HepG2 (cell line): ENCODE data around the gene SLC13A5. TPM values are rescaled to one million over a fixed set of nuclear protein-coding genes. Genes with fewer than 3 reads are reported as not detected.

ENCODE experiments used
- FOSL2 ChIP-seq: sonication (generic); formaldehyde crosslinking; IDR thresholded peaks from 2 replicates; pipeline ENCODE4 v1.4.0; 2020; ENCODE audit warnings: missing genetic modification reagents
- IRX3 ChIP-seq: sonication (generic); formaldehyde crosslinking; IDR thresholded peaks from 2 replicates; pipeline ENCODE4 v1.8.1; 2023; ENCODE audit warnings: mild to moderate bottlenecking, low read depth, missing genetic modification reagents, borderline replicate concordance
- JDP2 ChIP-seq: sonication (generic); formaldehyde crosslinking; IDR thresholded peaks from 2 replicates; pipeline ENCODE4 v1.8.1; 2022; ENCODE audit warnings: missing genetic modification reagents, borderline replicate concordance
- KAT2B ChIP-seq: fragments of 150-350 bp; IDR thresholded peaks from 2 replicates; pipeline ENCODE4 v1.6.1; 2014; ENCODE audit warnings: low read depth, low read length, borderline replicate concordance
- NR1H2 ChIP-seq: sonication (generic); formaldehyde crosslinking; IDR thresholded peaks from 2 replicates; pipeline ENCODE4 v1.8.1; 2022; ENCODE audit warnings: low read depth, missing genetic modification reagents, borderline replicate concordance
- POGZ ChIP-seq: sonication (generic); formaldehyde crosslinking; IDR thresholded peaks from 2 replicates; pipeline ENCODE4 v1.4.0; 2020; ENCODE audit warnings: mild to moderate bottlenecking, missing genetic modification reagents
- RELA ChIP-seq: sonication (generic); formaldehyde crosslinking; IDR thresholded peaks from 2 replicates; pipeline ENCODE4 v1.4.0; 2020; ENCODE audit warnings: missing genetic modification reagents
- SATB2 ChIP-seq: sonication (generic); formaldehyde crosslinking; IDR thresholded peaks from 2 replicates; pipeline ENCODE4 v1.5.0; 2020; ENCODE audit warnings: missing genetic modification reagents
- TBL1XR1 ChIP-seq: fragments of 150-350 bp; IDR thresholded peaks from 2 replicates; pipeline ENCODE4 v1.6.1; 2014; ENCODE audit warnings: borderline replicate concordance, low read length; ENCODE audit not compliant: partially characterized antibody
- YEATS4 ChIP-seq: sonication (generic); formaldehyde crosslinking; IDR thresholded peaks from 2 replicates; pipeline ENCODE4 v1.4.0; 2020; ENCODE audit warnings: missing genetic modification reagents, borderline replicate concordance
- ZNF430 ChIP-seq: sonication (generic); formaldehyde crosslinking; IDR thresholded peaks from 2 replicates; pipeline ENCODE4 v1.9.0; 2021; ENCODE audit warnings: mild to moderate bottlenecking, missing genetic modification reagents
- ZNF556 ChIP-seq: sonication (generic); formaldehyde crosslinking; IDR thresholded peaks from 2 replicates; pipeline ENCODE4 v1.4.0; 2020; ENCODE audit warnings: mild to moderate bottlenecking, missing genetic modification reagents, borderline replicate concordance
- ZNF670 ChIP-seq: sonication (generic); formaldehyde crosslinking; IDR thresholded peaks from 2 replicates; pipeline ENCODE4 v1.8.0; 2022; ENCODE audit warnings: mild to moderate bottlenecking, missing genetic modification reagents, borderline replicate concordance
- ZNF788 ChIP-seq: sonication (generic); formaldehyde crosslinking; IDR thresholded peaks from 2 replicates; pipeline ENCODE4 v1.5.0; 2020; ENCODE audit warnings: mild to moderate bottlenecking, missing genetic modification reagents, borderline replicate concordance
- polyA plus RNA-seq, 8 experiments: library from polyadenylated mRNA; depleted of rRNA in 3 of 8; stranded (reverse) in 7 of 8; unstranded in 1 of 8; fragments of >200 nt; fragmentation: Illumina TruSeq in 4 of 8; extraction: Trizol in 4 of 8; gene quantifications; 2 replicates each; pipeline versions ENCODE4 v1.2.1 to v1.2.3, GENCODE V29; 2011 to 2016; ENCODE audit warnings: low read depth in 4 of 8, missing spikeins in 1 of 8, mixed read lengths in 1 of 8; ENCODE audit not compliant: insufficient read depth in 1 of 8
- total RNA-seq, 5 experiments: library from RNA; depleted of rRNA; stranded (reverse); fragments of >200 nt; fragmentation: Illumina TruSeq; extraction: Trizol; gene quantifications; 2 replicates each; pipeline ENCODE4 v1.2.3, GENCODE V29; 2016; ENCODE audit warnings: low read depth in 1 of 5
- TF ChIP-seq, protein P1 (sequence below): IDR thresholded peaks from 2 replicates; pipeline ENCODE4 v1.6.1; 2012; ENCODE audit warnings: low read length, improper control_type of control experiment
- TF ChIP-seq, protein P2 (sequence below), 2 experiments: IDR thresholded peaks; 2 replicates each; pipeline ENCODE4 v1.6.1; 2011 to 2012; ENCODE audit warnings: low read length in 2 of 2, borderline replicate concordance in 1 of 2, low read depth in 1 of 2, mild to moderate bottlenecking in 1 of 2, moderate library complexity in 1 of 2
- TF ChIP-seq, protein P3 (sequence below): sonication (generic); formaldehyde crosslinking; IDR thresholded peaks from 2 replicates; pipeline ENCODE4 v1.4.0; 2020; ENCODE audit warnings: missing genetic modification reagents
- TF ChIP-seq, protein P4 (sequence below): IDR thresholded peaks from 2 replicates; pipeline ENCODE4 v1.6.1; 2016; ENCODE audit warnings: mild to moderate bottlenecking

The SLC13A5 gene
- total and polyA plus RNA-seq, 2 of the 13 experiments (the other 11 are each of a cell fraction or from before 2014, with no cell fraction given) = 42.8 to 310 TPM

DNA sequence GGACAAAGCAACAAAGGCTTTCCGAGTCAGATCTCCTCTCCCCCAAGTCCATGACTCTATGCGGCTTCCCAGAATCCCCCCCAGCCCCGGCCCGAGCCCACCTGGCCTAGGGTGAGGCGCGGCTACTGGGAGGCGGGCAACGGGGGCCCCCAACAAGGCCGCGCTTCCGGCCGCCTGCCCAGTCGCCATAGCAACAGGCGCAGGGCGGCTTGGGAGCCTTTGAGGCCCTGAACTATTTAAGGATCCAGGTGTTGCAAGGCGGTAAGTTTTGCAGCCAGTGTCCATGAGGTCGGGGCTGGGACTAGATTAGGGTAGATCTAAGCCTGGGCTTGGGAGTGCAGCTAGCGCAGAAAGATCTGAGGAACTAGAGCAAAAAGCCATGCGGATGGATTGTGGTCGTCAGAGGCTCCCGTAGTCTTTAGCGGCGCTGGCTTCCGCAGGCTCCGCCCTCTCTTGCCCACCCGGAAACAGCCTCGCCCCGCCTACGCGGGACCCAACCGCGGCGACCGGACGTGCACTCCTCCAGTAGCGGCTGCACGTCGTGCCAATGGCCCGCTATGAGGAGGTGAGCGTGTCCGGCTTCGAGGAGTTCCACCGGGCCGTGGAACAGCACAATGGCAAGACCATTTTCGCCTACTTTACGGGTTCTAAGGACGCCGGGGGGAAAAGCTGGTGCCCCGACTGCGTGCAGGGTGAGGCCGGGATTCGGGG, 72.5 kb downstream of the SLC13A5 start, which contains the start of the genes KIAA0753 and TXNDC17 (continued):
- TF ChIP-seq, protein P1, sequence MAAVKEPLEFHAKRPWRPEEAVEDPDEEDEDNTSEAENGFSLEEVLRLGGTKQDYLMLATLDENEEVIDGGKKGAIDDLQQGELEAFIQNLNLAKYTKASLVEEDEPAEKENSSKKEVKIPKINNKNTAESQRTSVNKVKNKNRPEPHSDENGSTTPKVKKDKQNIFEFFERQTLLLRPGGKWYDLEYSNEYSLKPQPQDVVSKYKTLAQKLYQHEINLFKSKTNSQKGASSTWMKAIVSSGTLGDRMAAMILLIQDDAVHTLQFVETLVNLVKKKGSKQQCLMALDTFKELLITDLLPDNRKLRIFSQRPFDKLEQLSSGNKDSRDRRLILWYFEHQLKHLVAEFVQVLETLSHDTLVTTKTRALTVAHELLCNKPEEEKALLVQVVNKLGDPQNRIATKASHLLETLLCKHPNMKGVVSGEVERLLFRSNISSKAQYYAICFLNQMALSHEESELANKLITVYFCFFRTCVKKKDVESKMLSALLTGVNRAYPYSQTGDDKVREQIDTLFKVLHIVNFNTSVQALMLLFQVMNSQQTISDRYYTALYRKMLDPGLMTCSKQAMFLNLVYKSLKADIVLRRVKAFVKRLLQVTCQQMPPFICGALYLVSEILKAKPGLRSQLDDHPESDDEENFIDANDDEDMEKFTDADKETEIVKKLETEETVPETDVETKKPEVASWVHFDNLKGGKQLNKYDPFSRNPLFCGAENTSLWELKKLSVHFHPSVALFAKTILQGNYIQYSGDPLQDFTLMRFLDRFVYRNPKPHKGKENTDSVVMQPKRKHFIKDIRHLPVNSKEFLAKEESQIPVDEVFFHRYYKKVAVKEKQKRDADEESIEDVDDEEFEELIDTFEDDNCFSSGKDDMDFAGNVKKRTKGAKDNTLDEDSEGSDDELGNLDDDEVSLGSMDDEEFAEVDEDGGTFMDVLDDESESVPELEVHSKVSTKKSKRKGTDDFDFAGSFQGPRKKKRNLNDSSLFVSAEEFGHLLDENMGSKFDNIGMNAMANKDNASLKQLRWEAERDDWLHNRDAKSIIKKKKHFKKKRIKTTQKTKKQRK = no peak
- TF ChIP-seq SATB2 (CRISPR knock-in tag) (0 out of 2 replicates have a peak, but pooled peaks have one; percentile 71), FOSL2 (CRISPR knock-in tag) (no peak; the same call in 1 of the 2 replicates), NR1H2 (CRISPR knock-in tag) (no peak; the same call in 1 of the 2 replicates), TBL1XR1 (no peak), RELA (CRISPR knock-in tag) (no peak), KAT2B (no peak), ZNF788 (CRISPR knock-in tag) (peak; percentile 58; the same call in 1 of the 2 replicates), JDP2 (CRISPR knock-in tag) (no peak), IRX3 (peak; percentile 73; the same call in 1 of the 2 replicates), POGZ (no peak), ZNF556 (CRISPR knock-in tag) (peak; percentile 71; the same call in 1 of the 2 replicates), ZNF430 (CRISPR knock-in tag) (peak; percentile 90; the same call in 1 of the 2 replicates), YEATS4 (CRISPR knock-in tag) (peak; percentile 72; the same call in 1 of the 2 replicates), ZNF670 (CRISPR knock-in tag) (0 out of 2 replicates have a peak, but pooled peaks have one; percentile 35)
- TF ChIP-seq, protein P2, sequence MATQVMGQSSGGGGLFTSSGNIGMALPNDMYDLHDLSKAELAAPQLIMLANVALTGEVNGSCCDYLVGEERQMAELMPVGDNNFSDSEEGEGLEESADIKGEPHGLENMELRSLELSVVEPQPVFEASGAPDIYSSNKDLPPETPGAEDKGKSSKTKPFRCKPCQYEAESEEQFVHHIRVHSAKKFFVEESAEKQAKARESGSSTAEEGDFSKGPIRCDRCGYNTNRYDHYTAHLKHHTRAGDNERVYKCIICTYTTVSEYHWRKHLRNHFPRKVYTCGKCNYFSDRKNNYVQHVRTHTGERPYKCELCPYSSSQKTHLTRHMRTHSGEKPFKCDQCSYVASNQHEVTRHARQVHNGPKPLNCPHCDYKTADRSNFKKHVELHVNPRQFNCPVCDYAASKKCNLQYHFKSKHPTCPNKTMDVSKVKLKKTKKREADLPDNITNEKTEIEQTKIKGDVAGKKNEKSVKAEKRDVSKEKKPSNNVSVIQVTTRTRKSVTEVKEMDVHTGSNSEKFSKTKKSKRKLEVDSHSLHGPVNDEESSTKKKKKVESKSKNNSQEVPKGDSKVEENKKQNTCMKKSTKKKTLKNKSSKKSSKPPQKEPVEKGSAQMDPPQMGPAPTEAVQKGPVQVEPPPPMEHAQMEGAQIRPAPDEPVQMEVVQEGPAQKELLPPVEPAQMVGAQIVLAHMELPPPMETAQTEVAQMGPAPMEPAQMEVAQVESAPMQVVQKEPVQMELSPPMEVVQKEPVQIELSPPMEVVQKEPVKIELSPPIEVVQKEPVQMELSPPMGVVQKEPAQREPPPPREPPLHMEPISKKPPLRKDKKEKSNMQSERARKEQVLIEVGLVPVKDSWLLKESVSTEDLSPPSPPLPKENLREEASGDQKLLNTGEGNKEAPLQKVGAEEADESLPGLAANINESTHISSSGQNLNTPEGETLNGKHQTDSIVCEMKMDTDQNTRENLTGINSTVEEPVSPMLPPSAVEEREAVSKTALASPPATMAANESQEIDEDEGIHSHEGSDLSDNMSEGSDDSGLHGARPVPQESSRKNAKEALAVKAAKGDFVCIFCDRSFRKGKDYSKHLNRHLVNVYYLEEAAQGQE (IDR thresholded peaks at IDR 0.05; ENCODE audit: borderline replicate concordance in 1 of 2, low read depth in 1 of 2, low read length in 2 of 2) = peak in 1 of 2 experiments; percentile 48; a peak in 1 of 4 replicates
- TF ChIP-seq, protein P3, sequence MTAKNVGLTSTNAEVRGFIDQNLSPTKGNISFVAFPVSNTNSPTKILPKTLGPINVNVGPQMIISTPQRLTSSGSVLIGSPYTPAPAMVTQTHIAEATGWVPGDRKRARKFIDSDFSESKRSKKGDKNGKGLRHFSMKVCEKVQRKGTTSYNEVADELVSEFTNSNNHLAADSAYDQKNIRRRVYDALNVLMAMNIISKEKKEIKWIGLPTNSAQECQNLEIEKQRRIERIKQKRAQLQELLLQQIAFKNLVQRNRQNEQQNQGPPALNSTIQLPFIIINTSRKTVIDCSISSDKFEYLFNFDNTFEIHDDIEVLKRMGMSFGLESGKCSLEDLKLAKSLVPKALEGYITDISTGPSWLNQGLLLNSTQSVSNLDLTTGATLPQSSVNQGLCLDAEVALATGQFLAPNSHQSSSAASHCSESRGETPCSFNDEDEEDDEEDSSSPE (CRISPR knock-in tag) = peak; percentile 53; the same call in 1 of the 2 replicates
- TF ChIP-seq, protein P4, sequence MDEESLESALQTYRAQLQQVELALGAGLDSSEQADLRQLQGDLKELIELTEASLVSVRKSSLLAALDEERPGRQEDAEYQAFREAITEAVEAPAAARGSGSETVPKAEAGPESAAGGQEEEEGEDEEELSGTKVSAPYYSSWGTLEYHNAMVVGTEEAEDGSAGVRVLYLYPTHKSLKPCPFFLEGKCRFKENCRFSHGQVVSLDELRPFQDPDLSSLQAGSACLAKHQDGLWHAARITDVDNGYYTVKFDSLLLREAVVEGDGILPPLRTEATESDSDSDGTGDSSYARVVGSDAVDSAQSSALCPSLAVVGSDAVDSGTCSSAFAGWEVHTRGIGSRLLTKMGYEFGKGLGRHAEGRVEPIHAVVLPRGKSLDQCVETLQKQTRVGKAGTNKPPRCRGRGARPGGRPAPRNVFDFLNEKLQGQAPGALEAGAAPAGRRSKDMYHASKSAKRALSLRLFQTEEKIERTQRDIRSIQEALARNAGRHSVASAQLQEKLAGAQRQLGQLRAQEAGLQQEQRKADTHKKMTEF (CRISPR knock-in tag) = peak; percentile 79
